IMR-90 (cell line): ENCODE measurements around the gene KCNF1. TPM values are rescaled to one million over a fixed set of nuclear protein-coding genes. Genes with fewer than 3 reads are reported as not detected.

ENCODE experiments used
- ATAC-seq: fragments of 200-7000 bp; cut with Tn5 transposase; 2 replicates; pipeline ENCODE4 v1.9.1; 2020; ENCODE audit warnings: low read depth, mild to moderate bottlenecking, moderate library complexity
- BruUV-seq: library from RNA; stranded (reverse); fragments of 400-500 nt; replicated peaks from 2 replicates; lab custom pipeline; 2021; lab: Mats Ljungman, UMichigan
- CTCF ChIA-PET: fragments of 300-600 bp; formaldehyde crosslinking; extraction: SDS; loops from one replicate; lab custom pipeline; 2021; ENCODE audit warnings: antibody characterized with exemption; lab: Yijun Ruan, JAX
- POLR2A ChIA-PET: fragments of 300-600 bp; sonication (Branson Sonifier 250); formaldehyde crosslinking; loops from one replicate; lab custom pipeline; 2022; ENCODE audit warnings: antibody characterized with exemption; ENCODE audit not compliant: unreplicated experiment; lab: Charles Lee
- DNase-seq: peaks from one replicate; pipeline ENCODE4 v3.0.0; 2013
- H2AFZ ChIP-seq: replicated peaks from 2 replicates; pipeline ENCODE3; 2013; ENCODE audit warnings: low read length, mild to moderate bottlenecking; ENCODE audit not compliant: poor library complexity
- H2AK5ac ChIP-seq: 2 replicates; pipeline ENCODE4 v1.6.1; 2013; ENCODE audit warnings: low read depth, low read length, inconsistent platforms
- H2AK9ac ChIP-seq: replicated peaks from 2 replicates; pipeline ENCODE3; 2013; ENCODE audit warnings: mild to moderate bottlenecking, low read depth, low read length, moderate library complexity; ENCODE audit not compliant: poor library complexity
- H2BK120ac ChIP-seq: 2 replicates; pipeline ENCODE4 v1.6.1; 2013; ENCODE audit warnings: low read depth, low read length, inconsistent platforms
- H2BK15ac ChIP-seq: 3 replicates; pipeline ENCODE4 v1.6.1; 2013; ENCODE audit warnings: low read depth, low read length, inconsistent platforms
- H2BK20ac ChIP-seq: 2 replicates; pipeline ENCODE4 v1.6.1; 2013; ENCODE audit warnings: low read depth, mild to moderate bottlenecking, inconsistent platforms, low read length, moderate library complexity
- H2BK5ac ChIP-seq: 2 replicates; pipeline ENCODE4 v1.6.1; 2013; ENCODE audit warnings: mild to moderate bottlenecking, low read depth, low read length, inconsistent platforms; ENCODE audit not compliant: poor library complexity, severe bottlenecking
- H3K14ac ChIP-seq: replicated peaks from 2 replicates; pipeline ENCODE4 v1.6.1; 2013; ENCODE audit warnings: low read depth, low read length, inconsistent platforms
- H3K18ac ChIP-seq: 2 replicates; pipeline ENCODE4 v1.6.1; 2013; ENCODE audit warnings: low read depth, low read length, control low read depth
- H3K23ac ChIP-seq: 2 replicates; pipeline ENCODE4 v1.6.1; 2013; ENCODE audit warnings: low read depth, low read length, inconsistent platforms
- H3K27ac ChIP-seq: 2 replicates; pipeline ENCODE4 v1.5.1; 2013; ENCODE audit warnings: mild to moderate bottlenecking, control low read depth, low read length; ENCODE audit not compliant: insufficient read depth
- H3K27me3 ChIP-seq: 2 replicates; pipeline ENCODE4 v1.6.1; 2013; ENCODE audit warnings: low read length; ENCODE audit not compliant: control insufficient read depth, insufficient read depth
- H3K36me3 ChIP-seq: 2 replicates; pipeline ENCODE4 v1.6.1; 2013; ENCODE audit warnings: low read length, mixed read lengths; ENCODE audit not compliant: control insufficient read depth, insufficient read depth
- H3K4ac ChIP-seq: 2 replicates; pipeline ENCODE4 v1.6.1; 2013; ENCODE audit warnings: low read depth, low read length, inconsistent platforms
- H3K4me1 ChIP-seq: 2 replicates; pipeline ENCODE4 v1.6.1; 2013; ENCODE audit warnings: low read length, mixed read lengths; ENCODE audit not compliant: control insufficient read depth, insufficient read depth
- H3K4me2 ChIP-seq: 2 replicates; pipeline ENCODE4 v1.6.1; 2013; ENCODE audit warnings: low read depth, mild to moderate bottlenecking, control low read depth, low read length, moderate library complexity
- H3K4me3 ChIP-seq: 2 replicates; pipeline ENCODE4 v1.5.1; 2013; ENCODE audit warnings: low read depth, mild to moderate bottlenecking, control low read depth, low read length, moderate library complexity; ENCODE audit not compliant: insufficient read depth
- H3K56ac ChIP-seq: 2 replicates; pipeline ENCODE4 v1.6.1; 2013; ENCODE audit warnings: low read length, inconsistent platforms; ENCODE audit not compliant: insufficient read depth; ENCODE audit errors: extremely low read depth
- H3K79me1 ChIP-seq, 2 experiments: 2 replicates each; pipeline ENCODE4 v1.6.1; 2013; ENCODE audit warnings: low read length in 2 of 2, inconsistent platforms in 1 of 2, low read depth in 1 of 2
- H3K9ac ChIP-seq: 2 replicates; pipeline ENCODE4 v1.6.1; 2013; ENCODE audit warnings: low read depth, low read length, control low read depth
- H3K9me1 ChIP-seq: 2 replicates; pipeline ENCODE4 v1.6.1; 2013; ENCODE audit warnings: low read length, inconsistent platforms; ENCODE audit not compliant: insufficient read depth
- H3K9me3 ChIP-seq: 2 replicates; pipeline ENCODE4 v1.6.1; 2013; ENCODE audit warnings: low read length; ENCODE audit not compliant: control insufficient read depth, insufficient read depth
- H4K20me1 ChIP-seq: 2 replicates; pipeline ENCODE4 v1.6.1; 2013; ENCODE audit warnings: low read length, inconsistent platforms; ENCODE audit not compliant: insufficient read depth
- H4K5ac ChIP-seq: 2 replicates; pipeline ENCODE4 v1.6.1; 2013; ENCODE audit warnings: mild to moderate bottlenecking, low read depth, low read length, control low read depth
- H4K8ac ChIP-seq, 2 experiments: 2 replicates each; pipeline ENCODE4 v1.6.1; 2013; ENCODE audit warnings: low read depth in 2 of 2, low read length in 2 of 2, control low read depth in 1 of 2, inconsistent platforms in 1 of 2
- H4K91ac ChIP-seq: 2 replicates; pipeline ENCODE4 v1.6.1; 2013; ENCODE audit warnings: low read depth, low read length, inconsistent platforms; ENCODE audit not compliant: insufficient read depth
- BHLHE40 ChIP-seq: fragments of 150-350 bp; IDR thresholded peaks from 2 replicates; pipeline ENCODE4 v1.6.1; 2016; ENCODE audit warnings: mild to moderate bottlenecking, low read depth, low read length
- CEBPB ChIP-seq: IDR thresholded peaks from 2 replicates; pipeline ENCODE4 v1.6.1; 2012; ENCODE audit warnings: low read depth, low read length, improper control_type of control experiment
- CHD1 ChIP-seq: IDR thresholded peaks from 2 replicates; pipeline ENCODE4 v1.6.1; 2012; ENCODE audit warnings: low read depth, low read length, improper control_type of control experiment
- CTCF ChIP-seq: conservative IDR thresholded peaks from 2 replicates; pipeline ENCODE4 v1.5.1; 2012; ENCODE audit warnings: mild to moderate bottlenecking, low read depth, low read length, improper control_type of control experiment
- ELK1 ChIP-seq: fragments of 150-350 bp; IDR thresholded peaks from 2 replicates; pipeline ENCODE4 v1.6.1; 2016; ENCODE audit warnings: low read depth, mild to moderate bottlenecking, low read length, moderate library complexity, borderline replicate concordance
- FOS ChIP-seq: fragments of 150-350 bp; IDR thresholded peaks from 2 replicates; pipeline ENCODE4 v1.6.1; 2016; ENCODE audit warnings: low read depth, low read length
- MAZ ChIP-seq: IDR thresholded peaks from 2 replicates; pipeline ENCODE4 v1.6.1; 2012; ENCODE audit warnings: low read depth, mild to moderate bottlenecking, low read length, improper control_type of control experiment, moderate library complexity, borderline replicate concordance
- MXI1 ChIP-seq: IDR thresholded peaks from 2 replicates; pipeline ENCODE4 v1.6.1; 2012; ENCODE audit warnings: low read depth, mild to moderate bottlenecking, low read length, moderate library complexity, borderline replicate concordance
- POLR2A ChIP-seq: IDR thresholded peaks from 2 replicates; pipeline ENCODE4 v1.6.1; 2012; ENCODE audit warnings: mild to moderate bottlenecking, low read depth, low read length
- RAD21 ChIP-seq: IDR thresholded peaks from 2 replicates; pipeline ENCODE4 v1.6.1; 2012; ENCODE audit warnings: low read length, improper control_type of control experiment
- RCOR1 ChIP-seq: IDR thresholded peaks from 2 replicates; pipeline ENCODE4 v1.6.1; 2012; ENCODE audit warnings: mild to moderate bottlenecking, low read length, improper control_type of control experiment; ENCODE audit not compliant: insufficient replicate concordance
- RFX5 ChIP-seq: IDR thresholded peaks from 2 replicates; pipeline ENCODE4 v1.8.0; 2012; ENCODE audit warnings: low read depth, mild to moderate bottlenecking, low read length, moderate library complexity
- SMC3 ChIP-seq: fragments of 150-350 bp; IDR thresholded peaks from 2 replicates; pipeline ENCODE4 v1.6.1; 2016; ENCODE audit warnings: low read depth, mild to moderate bottlenecking, antibody characterized with exemption, low read length, moderate library complexity
- USF2 ChIP-seq: fragments of 150-350 bp; IDR thresholded peaks from 2 replicates; pipeline ENCODE4 v1.6.1; 2017; ENCODE audit warnings: mild to moderate bottlenecking, antibody characterized with exemption, low read length, low read depth
- WGBS, 2 experiments: methylation state at CpG; one replicate each; pipeline versions ENCODE4 v1.1.5 to v1.1.7; 2013; ENCODE audit warnings: missing lambda C conversion rate in 2 of 2; ENCODE audit not compliant: insufficient read length in 1 of 2; ENCODE audit errors: extremely low coverage in 2 of 2; 5-methylcytosine and 5-hydroxymethylcytosine counted together
- dilution Hi-C: fragments of 300-500 bp; cut with HindIII; formaldehyde crosslinking; loops from one replicate; pipeline ENCODE4 v1.14.3; 2018; ENCODE audit warnings: low sequenced_read_pairs; ENCODE audit not compliant: unreplicated experiment
- in situ Hi-C: fragments of 300-500 bp; cut with MboI; formaldehyde crosslinking; loops from 3 replicates; pipeline ENCODE4 v1.14.3; 2019; ENCODE audit warnings: low sequenced_read_pairs, inconsistent platforms, mixed read lengths
- intact Hi-C: fragments of 100-400 bp; cut with micrococcal nuclease; formaldehyde crosslinking; loops from 2 replicates; pipeline ENCODE4 v1.10.0; 2022
- polyA plus RNA-seq, 3 experiments: library from polyadenylated mRNA; depleted of rRNA; stranded (reverse); fragments of >200 nt; gene quantifications; 2 replicates each; pipeline ENCODE4 v1.2.3, GENCODE V29; 2012; ENCODE audit warnings: low replicate concordance in 1 of 3
- total RNA-seq: library from RNA; depleted of rRNA; stranded (reverse); fragments of >200 nt; gene quantifications from 2 replicates; pipeline ENCODE4 v1.2.3, GENCODE V29; 2012

The KCNF1 gene
- total and polyA plus RNA-seq, 2 of the 4 experiments (the other 2 are of a cell fraction), result 0.54 to 1.4 TPM

GRCh38 chr2:10932345-10933151, 20.8 kb downstream of the KCNF1 start:
- Histone ChIP-seq H3K27me3 (no peaks in the 10 kb centered on the region), H3K4me3 (no peak overlapping the region), H2BK15ac (peak overlapping the region; percentile 98), H3K36me3 (no peaks in the 10 kb centered on the region), H2BK120ac (peak overlapping the region; percentile 98), H2AK5ac (peak overlapping the region; percentile 100), H4K5ac (peak overlapping the region; percentile 22; the same call in 1 of the 2 replicates), H4K20me1 (no peaks in the 10 kb centered on the region), H3K9me3 (no peaks in the 10 kb centered on the region), H4K91ac (peak overlapping the region; percentile 94), H2BK5ac (peak overlapping the region; percentile 82), H3K23ac (peak overlapping the region; percentile 89), H3K18ac (peak overlapping the region; percentile 2), H2AK9ac (peak overlapping the region; percentile 91), H3K56ac (peak overlapping the region; percentile 24; the same call in 1 of the 2 replicates), H2BK20ac (peak overlapping the region; percentile 97), H3K4ac (peak overlapping the region; percentile 94), H3K27ac (peak overlapping the region; percentile 14), H3K9me1 (peaks cover 50% of the 10 kb centered on the region), H2AFZ (peak overlapping the region; percentile 81), H3K9ac (no peak overlapping the region), H3K14ac (peak overlapping the region; percentile 83), H3K4me2 (no peak overlapping the region; the same call in 1 of the 2 replicates), H4K8ac (peak overlapping the region; percentile 48 to 92; a peak in 3 of 4 replicates), H3K79me1 (peaks cover 0 to 23% of the 10 kb centered on the region in 2 experiments; a peak in 2 of 4 replicates), H3K4me1 (peaks cover 47% of the 10 kb centered on the region)
- POLR2A ChIA-PET, result no interaction called here
- in situ Hi-C loops (no loop called here), intact Hi-C loops (no loop called here), dilution Hi-C loops (no loop called here)
- BruUV-seq, result no TSS peak
- ATAC-seq, result no peak
- DNase-seq, result peak; percentile 36
- TF ChIP-seq USF2 (no peak), ELK1 (no peak), CHD1 (no peak), BHLHE40 (no peak), SMC3 (no peak), CEBPB (no peak), POLR2A (no peak), MXI1 (no peak), CTCF (no peak), RFX5 (no peak), RCOR1 (no peak), MAZ (no peak), FOS (no peak), RAD21 (no peak)
- WGBS, 2 experiments, result 55% methylated on average over 9 of the region's 17 CpGs; no CpG with 5 or more reads in 1 of the 2 experiments
- CTCF ChIA-PET, result no interaction called here
